GM18870 (cell line): ENCODE data around the gene UBTD1.
"Not testable (repeated sequence)": the region's sequence is repeated elsewhere in the genome, so short reads cannot be mapped to it uniquely, and the experiment has no call there.

ENCODE experiments used
- ATAC-seq: cut with Tn5 transposase; IDR thresholded peaks from one replicate; pipeline ENCODE4 v1.9.1; 2021; ENCODE audit warnings: moderate library complexity; ENCODE audit not compliant: unreplicated experiment

UBTD1 gene, protein sequence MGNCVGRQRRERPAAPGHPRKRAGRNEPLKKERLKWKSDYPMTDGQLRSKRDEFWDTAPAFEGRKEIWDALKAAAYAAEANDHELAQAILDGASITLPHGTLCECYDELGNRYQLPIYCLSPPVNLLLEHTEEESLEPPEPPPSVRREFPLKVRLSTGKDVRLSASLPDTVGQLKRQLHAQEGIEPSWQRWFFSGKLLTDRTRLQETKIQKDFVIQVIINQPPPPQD

DNA sequence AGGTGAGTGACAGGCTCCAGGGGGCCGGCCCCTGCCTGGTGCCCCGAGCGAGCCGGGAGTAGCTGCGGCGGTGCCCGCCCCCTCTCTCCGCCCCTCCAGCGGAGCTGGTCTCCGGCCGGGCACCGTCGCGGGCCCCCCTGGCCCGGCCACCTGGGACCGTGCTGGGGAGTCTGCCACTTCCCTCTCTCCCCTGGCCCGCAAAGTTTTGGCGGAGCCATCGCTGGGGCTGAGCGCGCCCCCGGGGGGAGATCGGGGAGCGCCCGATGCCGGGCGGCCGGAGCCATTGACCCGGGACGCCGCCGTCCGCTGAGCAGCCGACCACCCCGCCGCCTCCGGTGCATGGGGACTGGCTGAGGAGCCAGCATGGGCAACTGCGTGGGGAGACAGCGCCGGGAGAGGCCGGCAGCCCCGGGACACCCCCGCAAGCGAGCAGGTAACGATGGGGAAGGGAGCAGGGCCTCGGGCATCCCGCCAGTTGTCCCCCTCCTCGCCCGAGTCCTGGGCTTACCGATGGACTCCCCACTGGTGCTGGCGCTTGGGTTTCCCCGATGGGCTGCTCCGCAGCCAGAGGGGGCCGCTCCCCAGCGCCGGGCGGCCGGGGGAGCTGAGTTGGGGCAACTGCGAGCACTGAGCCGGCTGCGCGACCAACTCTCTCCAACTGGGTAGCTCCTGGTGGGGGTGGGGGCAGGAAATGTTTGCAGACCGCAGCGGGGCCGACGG, at the start of gene UBTD1:
Gene UBTD1 (plus strand): TSS at position 84 of the 720 bp plus-strand sequence. CDS start 280 bp downstream, at position 364.
- ATAC-seq, result peak; percentile 7

DNA sequence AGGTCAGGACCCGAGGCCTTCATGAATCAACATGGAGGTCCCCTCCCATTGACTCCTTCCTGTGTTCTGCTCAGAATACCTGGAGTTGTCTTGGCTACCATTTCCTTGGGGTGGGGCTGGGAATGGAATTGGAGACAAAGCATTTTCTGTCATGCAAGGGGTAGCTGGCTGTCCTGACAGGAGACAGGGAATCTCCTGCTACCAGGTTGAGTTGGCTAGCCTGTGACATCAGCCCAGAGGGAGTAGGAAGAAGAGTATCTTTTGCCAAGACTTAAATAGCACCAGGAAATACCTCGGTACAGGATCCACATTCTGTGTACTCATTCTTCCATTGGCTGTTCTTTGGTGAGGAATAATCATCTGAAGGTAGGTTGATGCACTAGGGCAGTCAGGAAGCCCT, 47.9 kb upstream of the UBTD1 start:
- ATAC-seq, result no peak

DNA sequence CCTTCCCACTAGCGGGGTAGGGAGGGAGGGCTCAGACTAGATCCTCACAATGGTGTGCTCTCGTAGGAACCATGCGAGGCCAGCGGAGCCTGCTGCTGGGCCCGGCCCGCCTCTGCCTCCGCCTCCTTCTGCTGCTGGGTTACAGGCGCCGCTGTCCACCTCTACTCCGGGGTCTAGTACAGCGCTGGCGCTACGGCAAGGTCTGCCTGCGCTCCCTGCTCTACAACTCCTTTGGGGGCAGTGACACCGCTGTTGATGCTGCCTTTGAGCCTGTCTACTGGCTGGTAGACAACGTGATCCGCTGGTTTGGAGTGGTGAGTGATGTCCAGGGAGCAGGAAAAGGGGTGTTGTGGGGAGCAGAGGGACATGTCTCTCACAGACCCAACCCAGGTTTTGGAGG, 47.1 kb upstream of the UBTD1 start:
- no peak for ATAC-seq

DNA sequence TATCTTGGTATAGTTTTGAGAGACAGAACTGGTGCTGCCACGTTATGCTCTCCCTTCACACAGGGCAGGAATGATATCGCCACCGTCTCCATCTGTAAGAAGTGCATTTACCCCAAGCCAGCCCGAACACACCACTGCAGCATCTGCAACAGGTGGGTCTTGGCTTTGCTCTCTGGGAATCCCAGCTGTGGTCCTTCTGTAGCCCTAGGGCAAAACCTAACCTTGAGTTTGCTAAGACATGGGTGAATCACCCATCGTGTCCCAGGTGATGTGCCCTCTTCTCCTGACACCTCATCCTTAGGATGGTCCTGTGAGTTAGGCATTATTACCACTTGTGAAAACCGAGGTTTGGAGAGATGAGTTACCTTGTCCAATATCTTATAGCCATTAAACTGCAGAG, 46.4 kb upstream of the UBTD1 start:
- no peak for ATAC-seq

DNA sequence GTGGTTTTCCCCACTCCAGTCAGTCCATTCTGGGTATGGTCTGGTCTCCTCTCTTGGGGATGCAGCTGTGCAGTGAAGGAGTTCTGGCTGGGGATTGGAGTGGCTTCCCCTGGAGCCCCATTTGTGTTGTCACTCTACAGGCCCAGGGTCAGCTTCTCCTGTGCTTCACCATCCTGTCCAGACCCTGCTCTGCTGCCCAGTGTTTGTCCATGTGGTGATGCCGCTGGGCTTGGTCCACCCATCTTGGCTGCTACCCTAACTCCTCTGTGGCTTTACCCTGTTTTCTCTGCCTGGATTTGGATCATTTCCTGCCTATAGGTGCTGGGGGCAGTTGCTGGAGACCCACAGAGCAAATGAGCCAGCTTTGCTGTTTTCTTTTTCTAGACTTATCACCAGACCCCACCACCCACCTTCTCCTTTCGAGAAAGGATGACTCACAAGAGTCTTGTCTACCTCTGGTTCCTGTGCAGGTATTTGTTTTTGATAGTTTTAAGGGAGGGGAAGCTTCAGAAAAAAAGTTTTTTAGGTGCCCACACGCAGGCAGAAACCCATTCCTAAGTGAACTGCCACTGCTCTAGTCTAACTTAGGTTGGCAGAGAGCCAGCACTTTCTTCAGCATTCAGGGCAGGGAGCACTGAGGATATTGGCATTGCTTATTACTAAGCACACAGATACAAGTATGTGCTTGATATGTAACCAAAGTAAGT, 44.2 kb upstream of the UBTD1 start:
- ATAC-seq, result no peak

DNA sequence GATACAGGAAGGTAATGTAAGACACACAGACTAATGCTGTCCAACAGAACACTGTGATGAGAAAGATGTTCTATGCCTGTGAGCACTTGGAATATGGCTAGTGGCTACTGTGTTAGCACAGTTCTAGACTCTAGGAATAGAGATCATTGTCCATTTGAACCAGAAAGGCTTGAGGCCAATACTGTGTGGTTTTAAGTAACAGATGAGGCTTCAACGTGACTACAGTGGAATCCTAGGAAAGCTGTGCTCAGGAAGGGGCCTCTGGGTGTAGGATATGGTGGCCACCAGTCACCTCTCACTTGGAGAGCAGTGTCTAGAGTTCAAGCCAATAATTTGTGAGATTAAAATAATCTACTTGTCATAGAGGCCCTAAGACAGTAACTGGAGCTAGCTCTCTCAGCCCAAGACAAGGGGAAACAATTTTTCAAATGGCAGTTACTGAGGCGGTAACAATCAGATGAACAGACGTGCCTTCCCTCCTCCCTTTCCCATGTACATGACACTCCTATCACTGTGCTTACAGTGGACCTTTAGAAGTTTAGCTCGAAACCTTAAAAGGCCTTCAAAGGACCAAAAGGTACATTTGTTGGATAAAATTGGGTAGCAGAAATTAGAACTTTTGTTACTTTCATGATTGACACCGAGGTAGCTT, 42.6 kb upstream of the UBTD1 start:
- no peak for ATAC-seq

DNA sequence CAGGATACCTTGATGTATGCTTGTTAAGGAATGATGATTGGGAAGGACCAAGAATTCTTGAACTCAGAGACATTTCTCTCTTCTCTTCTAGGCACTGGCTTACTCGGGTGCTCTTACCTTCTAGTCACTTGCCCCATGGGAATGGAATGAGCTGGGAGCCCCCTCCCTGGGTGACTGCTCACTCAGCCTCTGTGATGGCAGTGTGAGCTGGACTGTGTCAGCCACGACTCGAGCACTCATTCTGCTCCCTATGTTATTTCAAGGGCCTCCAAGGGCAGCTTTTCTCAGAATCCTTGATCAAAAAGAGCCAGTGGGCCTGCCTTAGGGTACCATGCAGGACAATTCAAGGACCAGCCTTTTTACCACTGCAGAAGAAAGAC, 42.0 kb upstream of the UBTD1 start:
- no peak for ATAC-seq

DNA sequence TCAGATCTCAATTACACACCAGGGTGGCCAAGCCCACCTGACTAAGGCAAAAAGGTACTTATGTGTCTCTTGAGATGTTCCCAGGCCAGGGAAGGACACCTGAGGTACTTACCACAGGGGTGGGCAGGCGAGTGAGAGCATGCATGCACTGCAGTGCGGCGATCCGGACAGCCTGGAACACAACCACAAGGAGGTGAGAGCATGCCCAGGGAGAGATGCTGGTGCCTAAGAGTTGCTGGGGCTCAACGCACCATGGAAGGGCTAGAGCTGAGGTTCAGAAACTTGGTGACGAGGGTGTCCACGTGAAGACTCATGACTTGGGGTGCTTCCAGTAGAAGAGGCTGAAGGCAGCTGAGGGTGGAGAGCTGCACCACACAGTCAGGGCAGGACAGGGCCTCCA, 39.6 kb upstream of the UBTD1 start:
- no peak for ATAC-seq

DNA sequence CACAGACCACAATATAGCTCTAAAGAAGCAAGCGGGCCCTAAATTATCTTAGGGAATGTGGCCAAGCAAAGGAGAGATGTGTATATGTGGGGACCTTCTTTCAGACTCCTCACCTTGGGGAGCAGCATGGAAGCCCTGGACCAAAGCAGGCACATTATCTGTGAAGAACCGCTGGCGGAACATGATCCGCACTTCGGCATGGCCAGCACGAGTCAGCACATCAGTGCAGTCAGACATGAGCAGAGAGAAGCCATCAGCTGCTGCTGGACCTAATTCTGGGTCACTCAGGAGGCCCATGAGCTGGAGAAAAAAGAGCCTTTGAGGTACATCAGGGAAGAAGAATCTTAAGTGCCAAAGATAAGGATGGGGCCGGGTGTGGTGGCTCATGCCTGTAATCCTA, 38.8 kb upstream of the UBTD1 start:
- ATAC-seq, result no peak

DNA sequence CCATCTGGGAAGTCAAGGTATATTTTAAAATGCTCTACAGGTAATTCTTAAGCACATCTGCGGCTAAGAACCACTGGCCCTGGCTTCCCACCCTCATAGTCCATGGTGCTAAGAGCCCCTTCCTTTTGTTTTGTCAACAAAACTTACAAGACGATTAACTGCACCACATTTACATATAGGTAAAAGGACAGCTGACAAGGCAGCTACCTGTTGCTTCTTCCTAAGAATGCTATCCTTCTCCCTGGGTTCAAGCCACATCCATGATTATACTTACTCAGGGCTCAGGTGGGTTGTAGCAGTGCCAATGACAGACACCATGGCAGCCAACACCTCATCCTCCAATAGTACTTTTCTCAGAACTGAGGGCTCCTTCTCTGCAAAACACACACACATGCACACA, 36.4 kb upstream of the UBTD1 start:
- no peak for ATAC-seq

DNA sequence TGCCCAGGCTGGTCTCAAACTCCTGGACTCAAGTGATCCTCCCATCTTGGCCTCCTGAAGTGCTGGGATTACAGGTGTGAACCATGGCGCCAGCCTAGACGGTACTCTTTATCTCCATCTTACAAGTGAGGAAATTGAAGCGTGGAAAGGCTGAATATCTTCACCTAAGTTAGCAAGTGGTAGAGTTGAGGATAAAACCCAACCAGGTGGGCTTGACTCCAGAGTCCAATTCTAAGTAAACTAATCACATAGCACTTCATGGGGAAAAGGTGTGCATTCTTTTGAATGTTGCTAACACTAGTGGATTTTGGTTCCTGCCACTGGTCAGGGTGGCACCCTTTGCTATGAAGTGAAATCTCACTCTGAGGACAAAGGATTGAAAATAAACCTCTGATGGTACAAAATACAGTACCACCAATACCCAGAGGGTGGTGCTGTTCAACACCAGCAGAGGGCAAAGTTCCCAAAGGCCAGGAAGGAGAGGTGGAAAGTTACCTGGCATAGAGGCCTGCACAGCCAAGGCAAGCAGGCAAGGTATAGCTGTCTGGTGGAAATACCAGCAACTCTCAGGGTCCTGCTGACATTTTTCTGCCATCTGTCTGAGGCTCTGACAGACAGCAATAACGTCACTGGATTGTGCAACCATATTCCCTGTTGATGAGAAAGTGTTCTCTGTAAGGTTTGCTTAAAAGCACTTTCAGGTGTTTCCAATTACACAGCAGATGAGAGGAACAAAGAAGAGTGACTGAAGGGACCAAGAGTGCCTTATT, 35.2 kb upstream of the UBTD1 start:
- no peak for ATAC-seq

DNA sequence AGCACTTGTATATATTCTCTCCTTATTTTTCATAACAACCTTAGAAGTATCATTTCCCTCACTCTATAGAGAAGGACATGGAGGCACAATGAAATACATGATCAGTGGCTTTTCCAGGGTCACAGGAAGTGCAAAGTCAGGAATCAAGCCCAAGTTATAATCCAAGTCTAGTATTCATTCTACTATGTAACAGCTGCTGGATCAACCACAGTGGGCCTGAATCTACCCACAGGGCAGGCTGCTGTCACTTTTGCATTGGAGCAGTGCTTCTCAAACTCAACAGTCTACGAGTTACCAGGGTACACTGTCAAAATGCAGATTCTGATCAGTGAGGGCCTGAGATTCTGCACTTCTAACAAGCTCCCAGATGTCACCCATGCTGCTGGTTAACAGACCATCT, 34.5 kb upstream of the UBTD1 start:
- no peak for ATAC-seq

DNA sequence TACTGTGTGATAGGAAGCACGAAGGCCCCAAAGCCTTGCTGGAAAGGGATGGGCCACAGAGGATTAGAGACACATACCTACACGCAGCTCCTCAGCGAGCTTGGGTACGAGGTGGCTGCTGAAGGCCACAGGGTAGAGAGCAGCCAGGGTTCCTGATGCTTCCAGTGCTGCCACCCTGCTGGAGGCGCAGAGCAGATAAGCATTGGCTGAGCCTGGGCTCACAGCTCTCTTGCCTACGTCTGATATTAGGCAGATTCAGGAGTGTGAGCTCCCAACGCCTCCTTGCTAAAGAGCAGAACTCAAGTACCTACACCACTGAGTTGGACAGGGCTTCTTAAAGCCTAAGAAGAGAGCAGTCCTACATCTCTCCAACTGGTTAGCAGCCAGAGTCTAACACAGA, 32.7 kb upstream of the UBTD1 start:
- ATAC-seq, result no peak

DNA sequence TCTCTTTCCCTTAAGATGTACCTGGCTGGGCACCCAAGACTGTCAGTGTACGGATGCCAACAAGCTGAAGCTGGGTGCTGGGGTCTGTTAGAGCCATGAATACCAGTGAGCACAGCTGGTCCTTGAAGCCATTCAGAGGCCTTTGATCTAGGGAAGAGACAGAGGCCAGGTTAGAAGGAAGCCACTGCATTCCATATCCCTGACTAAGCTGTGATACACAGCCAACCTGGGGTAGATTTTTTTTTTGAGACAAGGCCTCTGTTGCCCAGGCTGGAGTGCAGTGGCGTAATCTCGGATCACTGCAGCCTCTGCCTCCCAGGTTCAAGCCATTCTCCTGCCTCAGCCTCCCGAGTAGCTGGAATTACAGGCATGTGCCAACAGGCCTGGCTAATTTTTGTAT, 32.0 kb upstream of the UBTD1 start:
- no peak for ATAC-seq

DNA sequence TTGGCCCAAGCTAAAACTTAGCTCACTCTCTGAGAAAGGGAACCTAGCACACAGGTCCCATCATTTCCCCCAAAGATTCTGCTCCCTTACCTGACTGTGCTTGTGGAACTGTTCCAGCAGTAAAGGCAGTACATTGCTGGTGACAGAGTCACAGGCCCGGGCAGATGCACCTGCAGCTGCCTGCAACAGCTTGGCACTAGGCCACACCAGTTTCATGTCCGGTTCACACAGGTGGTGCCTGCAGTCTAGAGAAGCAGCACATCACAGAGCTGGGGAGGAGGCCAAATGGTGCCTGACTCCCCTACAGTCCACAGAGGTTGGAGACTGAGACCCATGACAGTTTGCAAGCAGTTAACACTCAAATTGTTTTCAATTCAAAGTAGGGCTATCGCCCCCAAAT, 30.6 kb upstream of the UBTD1 start:
- no peak for ATAC-seq

DNA sequence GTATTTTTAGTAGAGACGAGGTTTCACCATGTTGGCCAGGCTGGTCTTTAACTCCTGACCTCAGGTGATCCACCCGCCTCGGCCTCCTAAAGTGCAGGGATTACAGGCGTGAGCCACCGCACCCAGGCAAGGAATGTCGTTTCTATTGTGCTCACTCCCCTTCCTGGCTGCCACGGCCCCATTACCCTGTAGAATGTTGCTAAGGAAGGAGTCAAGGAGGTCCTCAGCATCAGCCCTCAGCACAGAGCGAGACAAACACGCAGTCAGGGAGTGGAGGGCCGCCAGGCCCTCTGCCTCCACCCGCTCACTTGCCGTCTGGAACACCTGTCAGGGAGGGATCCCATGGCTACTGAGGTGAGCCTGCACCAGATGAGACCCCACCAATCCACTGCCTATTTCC, 29.9 kb upstream of the UBTD1 start:
- ATAC-seq, result not testable (repeated sequence)

DNA sequence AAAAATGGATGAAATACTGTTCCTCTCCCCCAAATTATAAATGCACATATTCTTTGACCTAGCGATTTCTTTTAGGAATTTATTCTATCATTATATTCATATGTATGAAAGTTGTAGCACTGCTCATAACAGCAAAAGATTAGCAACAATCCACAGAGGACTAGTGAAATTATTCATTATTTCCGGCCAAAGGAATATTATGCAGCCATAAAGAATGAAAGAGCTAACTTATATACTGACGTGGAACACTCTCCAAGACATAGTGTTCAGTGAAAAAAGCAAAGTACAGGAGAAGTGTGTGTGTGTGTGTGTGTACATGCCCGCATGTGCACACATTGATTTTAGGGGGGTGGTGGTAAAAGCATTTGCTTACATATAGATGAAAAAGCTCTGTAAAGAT, 23.8 kb upstream of the UBTD1 start:
- ATAC-seq, result no peak

DNA sequence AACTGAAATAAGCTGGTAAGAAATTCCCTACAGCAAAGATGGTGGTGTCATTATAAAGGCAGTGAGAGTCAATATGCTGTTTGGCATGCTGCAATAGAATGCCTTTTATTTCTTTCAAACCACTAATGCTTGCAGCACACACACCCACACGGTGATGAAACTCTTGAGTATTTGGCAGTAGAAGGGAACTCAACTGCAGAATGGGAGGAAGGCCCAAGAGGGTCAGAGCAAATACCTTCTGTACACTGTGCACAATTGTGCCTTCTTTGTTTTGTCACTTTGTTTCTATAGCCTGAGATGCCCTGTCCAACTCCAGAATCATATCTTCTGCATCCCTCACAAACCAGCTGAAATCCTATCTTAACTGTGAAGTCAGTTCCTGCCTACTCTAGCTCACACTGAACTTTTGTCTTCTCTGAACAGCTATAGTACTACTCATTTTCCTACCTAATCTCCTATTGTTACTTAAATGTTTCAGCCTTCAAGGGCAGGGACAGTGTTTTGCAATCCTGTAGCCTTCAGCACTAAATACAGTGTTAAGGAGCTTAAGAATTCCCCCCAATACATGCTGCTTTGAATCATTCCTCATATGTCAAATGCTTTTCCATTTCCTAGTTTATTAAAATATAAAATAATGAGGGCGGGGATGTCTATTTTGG, 22.7 kb upstream of the UBTD1 start:
- no peak for ATAC-seq

DNA sequence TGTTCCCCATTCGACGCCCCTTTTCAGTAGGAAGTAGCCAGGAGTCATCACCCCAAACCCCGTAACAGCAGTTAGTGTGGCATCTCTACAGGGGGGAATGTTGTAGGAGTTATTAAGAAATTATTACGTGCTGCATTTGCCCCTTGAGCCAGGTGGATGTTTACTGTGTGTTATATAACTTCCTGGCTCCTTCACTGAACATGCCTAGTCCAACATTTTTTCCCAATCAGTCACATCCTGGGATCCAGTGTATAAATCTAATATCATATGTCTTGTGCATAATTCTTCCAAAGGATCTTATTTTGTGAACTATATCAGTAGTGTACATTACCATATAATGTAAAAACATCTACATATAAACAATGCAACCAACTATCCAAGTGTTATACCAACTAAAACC, 19.3 kb upstream of the UBTD1 start:
- not testable (repeated sequence) for ATAC-seq

DNA sequence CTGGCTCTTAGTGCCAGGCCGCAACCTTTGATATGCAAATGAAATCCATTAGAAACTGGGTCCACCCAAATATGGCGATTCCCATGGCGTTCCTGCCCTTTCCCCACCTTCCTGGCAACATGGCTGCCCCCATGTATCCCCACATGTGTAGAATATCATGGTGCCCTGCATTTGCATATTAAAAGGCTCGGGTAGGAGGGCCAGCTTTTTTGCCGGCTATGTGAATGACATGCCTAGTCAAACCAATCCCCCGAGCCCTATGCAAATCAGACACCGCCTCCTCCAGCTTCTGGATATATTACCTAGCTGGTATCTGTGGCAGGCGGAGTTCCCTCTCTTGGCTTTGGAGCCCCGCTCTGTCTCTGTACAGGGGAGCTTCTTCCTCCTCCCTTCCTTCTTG, 18.8 kb upstream of the UBTD1 start:
- ATAC-seq, result no peak

DNA sequence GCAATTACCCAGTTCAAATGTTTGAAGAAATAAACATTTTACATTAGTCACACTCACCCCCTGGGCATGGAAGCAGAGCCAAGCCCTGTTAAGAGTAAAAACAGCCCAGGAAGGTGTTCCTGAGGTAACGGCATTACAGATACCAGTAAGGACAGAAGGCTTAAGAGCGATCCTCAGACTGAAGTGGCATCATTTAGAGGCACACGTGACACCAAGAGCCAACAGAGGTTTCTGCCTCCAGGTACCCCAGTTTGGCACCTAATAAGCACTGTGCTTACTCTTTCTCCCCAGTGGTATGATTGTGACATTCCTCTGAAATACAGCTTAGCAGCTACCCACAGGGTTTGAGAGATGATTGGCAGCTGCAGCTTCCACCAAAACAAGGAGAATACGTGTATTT, 17.7 kb upstream of the UBTD1 start:
- no peak for ATAC-seq
